OCI-M1 (cell line): ENCODE results near the gene TGM5.
"Not testable (repeated sequence)": the region's sequence is repeated elsewhere in the genome, so short reads cannot be mapped to it uniquely, and the experiment has no call there.

Experiments used
- DNase-seq: peaks from one replicate; lab custom pipeline; 2025; lab: John Stamatoyannopoulos, UW

TGM5 gene

GRCh38 chr15:43246261-43246774, 20.4 kb downstream of the TGM5 start:
- DNase-seq: no peak

GRCh38 chr15:43244092-43244491, 22.6 kb downstream of the TGM5 start:
- no peak for DNase-seq

- DNase-seq: no peak
Measured at GRCh38 chr15:43243020-43243645, 23.6 kb downstream of the TGM5 start.

- DNase-seq: no peak
Measured at GRCh38 chr15:43242616-43243015, 24.1 kb downstream of the TGM5 start.

GRCh38 chr15:43241100-43241499, 25.6 kb downstream of the TGM5 start:
- no peak for DNase-seq

- peak; percentile 53 for DNase-seq
Measured at GRCh38 chr15:43239732-43240491, 26.8 kb downstream of the TGM5 start.

GRCh38 chr15:43238671-43239131, 28.0 kb downstream of the TGM5 start:
- no peak for DNase-seq

GRCh38 chr15:43237842-43238470, 28.8 kb downstream of the TGM5 start:
- DNase-seq: no peak

- no peak for DNase-seq
Measured at GRCh38 chr15:43235536-43235935, 31.2 kb downstream of the TGM5 start.

GRCh38 chr15:43232289-43232874, 34.3 kb downstream of the TGM5 start:
- no peak for DNase-seq

- peak; percentile 26 for DNase-seq
Measured at GRCh38 chr15:43230640-43231115, 36.0 kb downstream of the TGM5 start.

GRCh38 chr15:43229977-43230376, 36.8 kb downstream of the TGM5 start:
- DNase-seq: no peak

GRCh38 chr15:43226436-43227305, 40.1 kb downstream of the TGM5 start:
- no peak for DNase-seq

GRCh38 chr15:43225950-43226255, 40.8 kb downstream of the TGM5 start:
- not testable (repeated sequence) for DNase-seq

GRCh38 chr15:43225201-43225949, 41.4 kb downstream of the TGM5 start:
- DNase-seq: peak; percentile 79

GRCh38 chr15:43221422-43221821, 45.3 kb downstream of the TGM5 start:
- peak; percentile 86 for DNase-seq

- peak; percentile 95 for DNase-seq
Measured at GRCh38 chr15:43220991-43221403, 45.7 kb downstream of the TGM5 start, which contains the start of gene EPB42. Gene EPB42, minus strand, starts transcription at chr15:43221018. Its CDS starts 193 bp downstream, at chr15:43220825.

- DNase-seq: no peak
Measured at GRCh38 chr15:43219929-43220928, 46.5 kb downstream of the TGM5 start.
